Measurements from ENCODE around the gene PCID2.

PCID2 gene

GRCh38 chr13:113140677-113141600 is 67.5 kb downstream of the PCID2 start:
- DNase-seq = no peak
- no peaks in the 10 kb centered on the region for H3K4me1 ChIP-seq
- H3K4me3 ChIP-seq (ENCODE audit: low read depth, low read length) = no peak overlapping the region
- no peaks in the 10 kb centered on the region for H3K27me3 ChIP-seq
- no peaks in the 10 kb centered on the region for H3K36me3 ChIP-seq
- TF ChIP-seq, protein P1, sequence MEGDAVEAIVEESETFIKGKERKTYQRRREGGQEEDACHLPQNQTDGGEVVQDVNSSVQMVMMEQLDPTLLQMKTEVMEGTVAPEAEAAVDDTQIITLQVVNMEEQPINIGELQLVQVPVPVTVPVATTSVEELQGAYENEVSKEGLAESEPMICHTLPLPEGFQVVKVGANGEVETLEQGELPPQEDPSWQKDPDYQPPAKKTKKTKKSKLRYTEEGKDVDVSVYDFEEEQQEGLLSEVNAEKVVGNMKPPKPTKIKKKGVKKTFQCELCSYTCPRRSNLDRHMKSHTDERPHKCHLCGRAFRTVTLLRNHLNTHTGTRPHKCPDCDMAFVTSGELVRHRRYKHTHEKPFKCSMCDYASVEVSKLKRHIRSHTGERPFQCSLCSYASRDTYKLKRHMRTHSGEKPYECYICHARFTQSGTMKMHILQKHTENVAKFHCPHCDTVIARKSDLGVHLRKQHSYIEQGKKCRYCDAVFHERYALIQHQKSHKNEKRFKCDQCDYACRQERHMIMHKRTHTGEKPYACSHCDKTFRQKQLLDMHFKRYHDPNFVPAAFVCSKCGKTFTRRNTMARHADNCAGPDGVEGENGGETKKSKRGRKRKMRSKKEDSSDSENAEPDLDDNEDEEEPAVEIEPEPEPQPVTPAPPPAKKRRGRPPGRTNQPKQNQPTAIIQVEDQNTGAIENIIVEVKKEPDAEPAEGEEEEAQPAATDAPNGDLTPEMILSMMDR (IDR thresholded peaks at IDR 0.05; ENCODE audit: low read depth, low read length) = no peak
- no peaks in the 10 kb centered on the region for H3K9me3 ChIP-seq

- no peak for DNase-seq
- no peaks in the 10 kb centered on the region for H3K9me3 ChIP-seq
Observed at GRCh38 chr13:113139577-113139976, 68.9 kb downstream of the PCID2 start.

GRCh38 chr13:113138792-113139551 is 69.5 kb downstream of the PCID2 start:
- no peaks in the 10 kb centered on the region for H3K9me3 ChIP-seq
- no peak overlapping the region for H3K4me3 ChIP-seq (ENCODE audit: low read depth, low read length)
- no peaks in the 10 kb centered on the region for H3K27me3 ChIP-seq
- no peaks in the 10 kb centered on the region for H3K36me3 ChIP-seq
- TF ChIP-seq, protein P1 (IDR thresholded peaks at IDR 0.05; ENCODE audit: low read depth, low read length) = no peak
- H3K4me1 ChIP-seq = no peaks in the 10 kb centered on the region
- no peak for DNase-seq

More at GRCh38 chr13:113139577-113139976, 68.9 kb downstream of the PCID2 start:
- Histone ChIP-seq H3K4me1 (no peaks in the 10 kb centered on the region), H3K36me3 (no peaks in the 10 kb centered on the region), H3K4me3 (ENCODE audit: low read depth, low read length) (no peak overlapping the region), H3K27me3 (no peaks in the 10 kb centered on the region)
- TF ChIP-seq, protein P1 (IDR thresholded peaks at IDR 0.05; ENCODE audit: low read depth, low read length) = no peak

GRCh38 chr13:113137691-113138298 is 70.7 kb downstream of the PCID2 start:
- Histone ChIP-seq H3K4me1 (no peaks in the 10 kb centered on the region), H3K36me3 (no peaks in the 10 kb centered on the region), H3K9me3 (no peaks in the 10 kb centered on the region), H3K27me3 (0 out of 2 replicates have a peak, but pooled peaks cover 3% of the 10 kb centered on the region), H3K4me3 (ENCODE audit: low read depth, low read length) (no peak overlapping the region)
- TF ChIP-seq, protein P1 (IDR thresholded peaks at IDR 0.05; ENCODE audit: low read depth, low read length) = no peak
- DNase-seq = no peak

GRCh38 chr13:113135281-113135760 is 73.1 kb downstream of the PCID2 start:
- TF ChIP-seq, protein P1 (IDR thresholded peaks at IDR 0.05; ENCODE audit: low read depth, low read length) = no peak
- Histone ChIP-seq H3K4me1 (no peaks in the 10 kb centered on the region), H3K36me3 (no peaks in the 10 kb centered on the region), H3K9me3 (no peaks in the 10 kb centered on the region), H3K4me3 (ENCODE audit: low read depth, low read length) (no peak overlapping the region), H3K27me3 (0 out of 2 replicates have a peak, but pooled peaks cover 7% of the 10 kb centered on the region)
- no peak for DNase-seq

Data from BE2C (cell line).